Head of caudate nucleus (tissue), 42 donors: Measurements from ENCODE around the gene TTLL3.

Source experiments
- DNase-seq, 42 donors: peaks; one replicate each; pipeline versions ENCODE4 v3.0.0 to v3.0.0-alpha.2; 2020 to 2021; ENCODE audit warnings: mixed read lengths in 7 of 42
- intact Hi-C: fragments of 100-400 bp; cut with DNase I; formaldehyde crosslinking; loops from one replicate; pipeline ENCODE4 v1.15.0; 2022

The TTLL3 gene

GRCh38 chr3:9779721-9780457 is 30.2 kb upstream of the TTLL3 start:
- intact Hi-C loops: no loop called here
- peak in 4 of 42 donors; percentile 2 to 56 (median 31) for DNase-seq

DNA sequence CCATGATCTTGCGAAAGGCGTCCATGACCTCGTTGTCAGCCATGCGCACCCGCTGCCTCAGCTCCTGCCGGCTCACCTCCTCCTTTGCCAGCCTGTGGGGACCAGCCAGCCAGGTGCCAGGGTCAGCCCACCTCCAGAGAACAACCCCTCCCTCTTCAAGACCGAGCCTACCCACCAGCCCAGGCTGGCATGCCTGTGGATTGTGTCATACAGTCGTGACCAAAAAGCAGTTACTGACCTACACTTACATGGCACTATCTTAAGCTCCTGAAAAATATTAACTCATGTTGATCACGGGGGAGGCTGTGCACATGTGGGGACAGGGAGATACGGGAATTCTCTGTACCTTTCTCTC is 29.6 kb upstream of the TTLL3 start:
- intact Hi-C loops: no loop called here

DNA sequence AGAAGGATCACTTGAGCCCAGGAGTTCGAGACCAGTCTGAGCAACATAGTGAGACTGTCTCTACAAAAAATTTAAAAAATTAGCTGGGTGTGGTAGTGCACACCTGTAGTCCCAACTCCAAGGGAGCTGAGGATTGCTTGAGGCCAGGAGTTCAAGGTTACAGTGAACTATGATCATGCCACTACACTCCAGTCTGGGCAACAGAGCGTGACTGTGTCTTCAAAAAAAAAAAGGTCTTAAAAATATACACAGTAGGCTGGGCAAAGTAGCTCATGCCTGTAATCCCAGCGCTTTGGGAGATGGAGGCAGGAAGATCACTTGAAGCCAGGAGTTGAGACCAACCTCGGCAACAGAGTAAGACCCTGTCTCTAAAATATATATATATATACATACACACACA is 29.2 kb upstream of the TTLL3 start:
- DNase-seq: no peak
- intact Hi-C loops: no loop called here

More for the DNA sequence above, 29.6 kb upstream of the TTLL3 start:
- no peak for DNase-seq

- intact Hi-C loops: no loop called here
Measured at GRCh38 chr3:9781551-9781950, 28.5 kb upstream of the TTLL3 start.

GRCh38 chr3:9781978-9782603 is 28.0 kb upstream of the TTLL3 start:
- intact Hi-C loops: no loop called here
- no peak for DNase-seq

More at GRCh38 chr3:9781551-9781950, 28.5 kb upstream of the TTLL3 start:
- no peak for DNase-seq

- no peak for DNase-seq
- intact Hi-C loops: no loop called here
Measured at GRCh38 chr3:9782770-9783169, 27.3 kb upstream of the TTLL3 start.

DNA sequence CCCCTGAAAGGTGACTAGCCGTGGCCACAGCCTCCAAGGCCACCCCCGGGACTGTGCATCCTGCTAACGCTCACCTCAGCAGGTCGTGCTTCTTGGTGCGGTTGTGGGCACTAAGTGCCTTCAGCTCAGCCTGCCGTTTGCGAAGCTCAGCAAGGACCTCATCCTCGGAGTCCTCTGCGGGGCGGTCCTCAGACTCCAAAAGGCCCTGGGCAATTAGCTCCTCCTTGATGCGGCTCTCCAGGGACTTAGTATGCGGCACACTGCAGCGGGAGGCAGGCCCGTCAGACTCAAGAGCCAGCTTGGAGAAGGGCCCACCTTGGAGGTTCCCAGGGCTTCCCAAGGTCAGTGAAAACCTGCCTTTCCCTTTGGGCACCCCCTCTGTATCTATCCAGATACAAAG is 26.1 kb upstream of the TTLL3 start:
- DNase-seq: peak in 16 of 42 donors; percentile 8 to 75 (median 50)
- intact Hi-C loops: no loop called here

- intact Hi-C loops: no loop called here
- DNase-seq: no peak
Measured at GRCh38 chr3:9784965-9785364, 25.1 kb upstream of the TTLL3 start.

- peak in 1 of 42 donors; percentile 15 for DNase-seq
Measured at GRCh38 chr3:9785602-9786001, 24.5 kb upstream of the TTLL3 start.

DNA sequence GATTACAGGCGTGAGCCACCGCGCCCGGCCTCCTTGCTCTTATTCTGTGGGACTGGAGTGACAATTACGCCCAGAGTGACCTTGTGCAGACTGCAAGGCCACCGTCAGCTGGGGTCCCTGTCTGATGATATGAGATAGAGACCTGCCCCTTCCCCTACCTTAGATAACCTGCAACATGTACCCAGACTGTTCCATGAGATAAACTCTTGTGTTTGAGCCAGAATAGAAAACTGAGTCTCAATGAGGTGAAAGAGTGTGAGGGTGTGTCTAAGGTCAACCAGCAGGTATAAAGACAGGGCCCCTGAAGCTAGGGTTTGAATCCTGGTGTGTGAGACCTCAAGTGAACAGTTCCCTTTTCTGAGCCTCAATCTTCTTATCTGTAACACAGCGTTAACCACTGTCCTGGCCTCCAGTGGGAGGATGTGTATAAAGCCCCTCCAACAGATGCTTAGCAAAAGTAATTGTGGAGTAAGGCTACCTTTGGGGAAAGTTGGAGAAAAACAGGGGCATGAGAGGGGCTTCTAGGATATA is 23.8 kb upstream of the TTLL3 start:
- intact Hi-C loops: no loop called here
- DNase-seq: no peak

More at GRCh38 chr3:9785602-9786001, 24.5 kb upstream of the TTLL3 start:
- intact Hi-C loops: no loop called here

DNA sequence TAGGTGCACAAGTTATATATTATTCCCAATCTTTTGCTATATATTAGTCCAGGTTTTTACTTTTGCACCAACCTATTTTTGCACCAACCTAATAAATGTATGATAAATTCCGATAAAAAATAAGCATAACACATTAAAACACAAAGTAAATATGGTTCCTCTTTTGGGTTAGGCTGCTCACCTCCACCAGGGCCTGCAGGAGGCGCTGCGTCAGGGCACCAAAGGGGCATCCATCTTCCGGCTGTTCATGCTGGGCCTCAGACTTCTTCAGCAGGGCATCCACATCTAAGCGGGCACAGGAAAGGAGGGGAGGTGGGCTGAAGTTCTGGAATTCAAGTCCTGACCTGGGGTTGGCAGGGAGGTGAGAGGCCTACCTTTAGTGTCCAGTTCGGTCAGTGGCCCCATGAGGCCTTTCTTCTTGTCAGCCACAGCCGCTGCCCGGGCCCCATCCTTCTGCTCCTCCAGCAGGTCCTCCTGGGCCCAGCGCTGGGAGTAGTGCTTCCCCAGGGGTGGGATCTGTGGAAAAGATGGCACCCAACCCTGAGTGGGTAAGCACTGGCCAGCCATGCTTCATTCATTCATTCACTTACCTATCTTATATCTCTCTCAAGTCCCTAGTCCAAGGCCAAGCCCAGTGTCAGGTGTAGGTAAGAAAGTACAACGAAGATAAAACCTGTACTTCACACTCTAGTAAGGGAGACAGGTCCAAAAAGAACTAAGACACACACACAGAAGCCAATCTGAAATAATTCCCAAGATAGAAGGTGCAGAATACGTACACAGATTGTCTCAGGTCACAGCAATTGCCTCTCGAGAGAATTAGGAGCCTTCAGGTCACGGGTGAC is 23.0 kb upstream of the TTLL3 start:
- intact Hi-C loops: no loop called here
- DNase-seq: no peak

DNA sequence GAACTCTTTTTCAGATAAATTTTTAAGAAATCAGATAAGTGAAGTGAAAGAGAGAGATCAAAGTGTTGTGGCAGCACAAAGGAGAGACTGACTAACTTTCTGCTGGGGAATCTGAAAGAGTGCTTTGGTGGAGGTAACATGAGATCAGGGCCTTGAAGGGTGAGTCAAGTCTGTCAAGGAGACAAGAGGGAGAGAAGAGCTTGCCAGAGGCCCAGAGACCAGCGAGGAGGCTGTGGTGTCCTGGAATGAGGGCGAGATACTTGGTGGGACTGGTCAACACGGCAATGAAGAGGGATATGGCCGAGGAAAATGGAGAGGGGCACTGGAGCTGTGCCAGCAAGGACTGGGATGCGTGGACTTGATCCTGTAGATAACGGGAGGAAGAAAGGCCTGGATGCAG is 22.3 kb upstream of the TTLL3 start:
- intact Hi-C loops: no loop called here

GRCh38 chr3:9791127-9791526 is 18.9 kb upstream of the TTLL3 start:
- DNase-seq: no peak
- intact Hi-C loops: loop anchor here (5.0 kb wide), 3 partner anchors 44 to 59 kb away; partner anchors contain the start of genes BRPF1, OGG1 and RPUSD3

More for the DNA sequence above, 22.3 kb upstream of the TTLL3 start:
- no peak for DNase-seq

GRCh38 chr3:9791790-9792404 is 18.2 kb upstream of the TTLL3 start:
- DNase-seq: no peak
- intact Hi-C loops: loop anchor here (5.0 kb wide), 3 partner anchors 45 to 60 kb away; partner anchors contain the start of genes BRPF1, OGG1 and RPUSD3

DNA sequence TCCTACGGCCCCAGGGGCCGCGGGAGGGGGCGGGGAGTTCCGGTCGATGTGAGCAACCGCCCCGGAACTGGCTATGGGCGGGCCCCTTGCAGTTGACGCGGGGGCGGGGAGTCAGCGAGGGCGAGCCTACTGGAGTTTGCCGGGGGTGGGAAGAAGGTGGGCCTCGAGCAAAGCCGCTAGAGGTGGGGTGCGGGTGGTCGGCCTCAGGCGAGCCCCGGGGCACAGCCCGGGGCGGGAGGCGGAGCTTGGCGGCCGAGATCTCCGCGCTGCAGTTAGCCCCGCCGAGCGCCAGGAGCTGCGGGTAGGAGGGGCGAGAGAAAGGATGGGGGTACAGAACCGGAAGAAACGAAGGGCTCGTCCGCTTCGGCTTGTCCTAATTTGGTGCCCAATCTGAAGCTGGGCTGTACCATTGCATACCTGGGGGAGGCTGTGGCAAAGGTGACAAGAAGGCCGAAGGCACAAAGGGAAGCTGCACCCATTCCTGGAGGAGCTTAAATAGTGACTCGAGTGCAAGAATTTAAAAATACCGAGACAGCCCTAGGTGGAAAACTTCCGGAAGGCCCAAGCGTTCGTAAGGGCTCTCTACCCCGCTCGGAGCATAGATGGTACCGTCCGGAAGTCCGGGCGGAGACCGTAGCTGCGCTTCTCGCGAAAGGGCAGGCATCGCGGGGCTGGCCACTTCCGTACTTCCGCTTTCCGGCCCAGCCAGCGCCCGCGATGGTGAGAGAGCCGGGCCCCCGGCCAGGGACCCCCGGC is 17.5 kb upstream of the TTLL3 start, which contains the start of the genes ARPC4 and TADA3:
TSS of gene ARPC4 (plus strand) at position 678 of the 756 bp plus-strand sequence. CDS start at position 718, 40 bp downstream.
TSS of gene TADA3 (minus strand) at position 69 of the 756 bp plus-strand sequence. CDS start 1,007 bp downstream, outside the sequence.
- peak; percentile 77 to 97 (median 92) for DNase-seq
- intact Hi-C loops: loop anchor here (5.0 kb wide), 3 partner anchors 45 to 60 kb away; partner anchors contain the start of genes BRPF1, OGG1 and RPUSD3

- intact Hi-C loops: loop anchor here (5.0 kb wide), 3 partner anchors 46 to 61 kb away; partner anchors contain the start of genes BRPF1, OGG1 and RPUSD3
Measured at GRCh38 chr3:9793161-9793781, 16.8 kb upstream of the TTLL3 start.

DNA sequence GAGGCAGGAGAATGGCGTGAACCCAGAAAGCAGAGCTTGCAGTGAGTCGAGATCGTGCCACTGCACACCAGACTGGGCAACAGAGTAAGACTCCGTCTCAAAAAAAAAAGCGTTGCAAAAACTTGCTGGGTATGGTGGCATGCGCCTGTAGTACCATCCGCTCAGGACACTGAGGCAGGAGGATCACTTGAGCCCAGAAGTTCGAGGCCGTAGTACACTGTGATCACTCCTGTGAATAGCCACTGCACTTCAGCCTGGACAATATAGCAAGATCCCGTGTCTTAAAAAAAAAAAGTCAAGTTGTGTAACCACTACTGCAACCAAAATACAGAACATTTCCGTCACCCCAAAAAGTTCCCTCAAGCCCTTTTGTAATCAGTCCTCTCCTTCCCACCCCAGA is 15.7 kb upstream of the TTLL3 start:
- intact Hi-C loops: loop anchor here (5.0 kb wide), 3 partner anchors 47 to 62 kb away; partner anchors contain the start of genes BRPF1, OGG1 and RPUSD3
- no peak for DNase-seq

More at GRCh38 chr3:9793161-9793781, 16.8 kb upstream of the TTLL3 start:
- peak in 2 of 42 donors; percentile 12 to 41 for DNase-seq
